Liver (tissue), 3 donors: ENCODE measurements around the gene EPHA6.

Experiments
- EGR1 ChIP-seq, 2 donors: IDR thresholded peaks; 2 replicates each; pipeline ENCODE4 v1.6.1; 2016 to 2018; ENCODE audit warnings: antibody characterized with exemption in 2 of 2, low read depth in 2 of 2
- HNF4A ChIP-seq, 2 donors: conservative IDR thresholded peaks; 2 replicates each; pipeline ENCODE4 v1.6.1; 2016; ENCODE audit warnings: antibody characterized with exemption in 2 of 2, mild to moderate bottlenecking in 2 of 2
- JUND ChIP-seq, 2 donors: IDR thresholded peaks; 2 replicates each; pipeline ENCODE4 v1.6.1; 2016; ENCODE audit warnings: antibody characterized with exemption in 2 of 2
- RAD21 ChIP-seq, 2 donors: IDR thresholded peaks; 2 replicates each; pipeline ENCODE4 v1.6.1; 2016; ENCODE audit warnings: antibody characterized with exemption in 2 of 2, mild to moderate bottlenecking in 2 of 2
- RXRA ChIP-seq, 2 donors: IDR thresholded peaks; 2 replicates each; pipeline ENCODE4 v1.6.1; 2017 to 2018; ENCODE audit warnings: antibody characterized with exemption in 2 of 2, mild to moderate bottlenecking in 1 of 2
- TAF1 ChIP-seq: conservative IDR thresholded peaks from 2 replicates; pipeline ENCODE4 v1.6.1; 2016; ENCODE audit warnings: antibody characterized with exemption, mild to moderate bottlenecking
- YY1 ChIP-seq: IDR thresholded peaks from 2 replicates; pipeline ENCODE4 v1.6.1; 2016; ENCODE audit warnings: antibody characterized with exemption, mild to moderate bottlenecking
- TF ChIP-seq, protein P1 (sequence below): fragments of 150-350 bp; IDR thresholded peaks from 2 replicates; pipeline ENCODE4 v1.5.1; 2017; ENCODE audit warnings: improper control_type of control experiment, low read depth, low read length; ENCODE audit not compliant: missing input control
- TF ChIP-seq, protein P2 (sequence below): IDR thresholded peaks from 2 replicates; pipeline ENCODE4 v1.6.1; 2016; ENCODE audit warnings: antibody characterized with exemption
- TF ChIP-seq, protein P3 (sequence below): IDR thresholded peaks from 2 replicates; pipeline ENCODE4 v1.6.1; 2016; ENCODE audit warnings: antibody characterized with exemption
- TF ChIP-seq, protein P4 (sequence below): IDR thresholded peaks from 2 replicates; pipeline ENCODE4 v1.6.1; 2016; ENCODE audit warnings: antibody characterized with exemption
- donor health status: healthy.
- donor health status: healthy.

DNA sequence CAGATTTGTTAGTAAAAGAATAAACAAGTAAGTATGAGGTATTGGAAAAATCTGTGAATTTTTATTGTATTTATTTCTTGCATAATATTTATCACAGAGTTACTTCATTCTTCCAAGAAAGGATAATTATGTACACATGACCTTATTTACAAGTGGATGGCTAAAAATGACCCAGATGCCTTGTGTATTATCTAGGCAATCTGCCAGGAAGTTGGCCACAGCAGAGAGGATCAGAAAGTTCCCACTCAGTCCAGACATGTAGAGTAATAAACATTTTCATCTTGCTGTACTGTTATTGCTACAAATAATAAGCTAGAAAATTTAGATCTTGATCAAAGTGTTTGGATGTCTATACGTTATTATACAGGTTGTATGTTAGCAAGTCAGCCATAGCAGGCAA, 317.1 kb downstream of the EPHA6 start:
- TF ChIP-seq, protein P1, sequence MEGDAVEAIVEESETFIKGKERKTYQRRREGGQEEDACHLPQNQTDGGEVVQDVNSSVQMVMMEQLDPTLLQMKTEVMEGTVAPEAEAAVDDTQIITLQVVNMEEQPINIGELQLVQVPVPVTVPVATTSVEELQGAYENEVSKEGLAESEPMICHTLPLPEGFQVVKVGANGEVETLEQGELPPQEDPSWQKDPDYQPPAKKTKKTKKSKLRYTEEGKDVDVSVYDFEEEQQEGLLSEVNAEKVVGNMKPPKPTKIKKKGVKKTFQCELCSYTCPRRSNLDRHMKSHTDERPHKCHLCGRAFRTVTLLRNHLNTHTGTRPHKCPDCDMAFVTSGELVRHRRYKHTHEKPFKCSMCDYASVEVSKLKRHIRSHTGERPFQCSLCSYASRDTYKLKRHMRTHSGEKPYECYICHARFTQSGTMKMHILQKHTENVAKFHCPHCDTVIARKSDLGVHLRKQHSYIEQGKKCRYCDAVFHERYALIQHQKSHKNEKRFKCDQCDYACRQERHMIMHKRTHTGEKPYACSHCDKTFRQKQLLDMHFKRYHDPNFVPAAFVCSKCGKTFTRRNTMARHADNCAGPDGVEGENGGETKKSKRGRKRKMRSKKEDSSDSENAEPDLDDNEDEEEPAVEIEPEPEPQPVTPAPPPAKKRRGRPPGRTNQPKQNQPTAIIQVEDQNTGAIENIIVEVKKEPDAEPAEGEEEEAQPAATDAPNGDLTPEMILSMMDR, result no peak
- TF ChIP-seq TAF1 (no peak), HNF4A (conservative IDR thresholded peaks at IDR 0.05) (no peak), EGR1 (IDR thresholded peaks at IDR 0.05; ENCODE audit: low read depth in 2 of 2) (no peak), RAD21 (IDR thresholded peaks at IDR 0.05) (no peak), JUND (IDR thresholded peaks at IDR 0.05) (no peak), YY1 (no peak), RXRA (IDR thresholded peaks at IDR 0.05) (no peak)
- TF ChIP-seq, protein P2, sequence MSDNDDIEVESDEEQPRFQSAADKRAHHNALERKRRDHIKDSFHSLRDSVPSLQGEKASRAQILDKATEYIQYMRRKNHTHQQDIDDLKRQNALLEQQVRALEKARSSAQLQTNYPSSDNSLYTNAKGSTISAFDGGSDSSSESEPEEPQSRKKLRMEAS, result no peak
- TF ChIP-seq, protein P3, sequence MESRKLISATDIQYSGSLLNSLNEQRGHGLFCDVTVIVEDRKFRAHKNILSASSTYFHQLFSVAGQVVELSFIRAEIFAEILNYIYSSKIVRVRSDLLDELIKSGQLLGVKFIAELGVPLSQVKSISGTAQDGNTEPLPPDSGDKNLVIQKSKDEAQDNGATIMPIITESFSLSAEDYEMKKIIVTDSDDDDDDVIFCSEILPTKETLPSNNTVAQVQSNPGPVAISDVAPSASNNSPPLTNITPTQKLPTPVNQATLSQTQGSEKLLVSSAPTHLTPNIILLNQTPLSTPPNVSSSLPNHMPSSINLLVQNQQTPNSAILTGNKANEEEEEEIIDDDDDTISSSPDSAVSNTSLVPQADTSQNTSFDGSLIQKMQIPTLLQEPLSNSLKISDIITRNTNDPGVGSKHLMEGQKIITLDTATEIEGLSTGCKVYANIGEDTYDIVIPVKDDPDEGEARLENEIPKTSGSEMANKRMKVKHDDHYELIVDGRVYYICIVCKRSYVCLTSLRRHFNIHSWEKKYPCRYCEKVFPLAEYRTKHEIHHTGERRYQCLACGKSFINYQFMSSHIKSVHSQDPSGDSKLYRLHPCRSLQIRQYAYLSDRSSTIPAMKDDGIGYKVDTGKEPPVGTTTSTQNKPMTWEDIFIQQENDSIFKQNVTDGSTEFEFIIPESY, result no peak
- TF ChIP-seq, protein P4, sequence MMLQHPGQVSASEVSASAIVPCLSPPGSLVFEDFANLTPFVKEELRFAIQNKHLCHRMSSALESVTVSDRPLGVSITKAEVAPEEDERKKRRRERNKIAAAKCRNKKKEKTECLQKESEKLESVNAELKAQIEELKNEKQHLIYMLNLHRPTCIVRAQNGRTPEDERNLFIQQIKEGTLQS, result no peak
